HEK293 (cell line): ENCODE data around the gene DPH2.

Experiments
- CTCF ChIP-seq: fragments of 450-650 bp; formaldehyde crosslinking; IDR thresholded peaks from 2 replicates; pipeline ENCODE4 v1.5.1; 2016; ENCODE audit warnings: missing biosample characterization, missing genetic modification characterization
- KLF10 ChIP-seq: fragments of 450-650 bp; IDR thresholded peaks from 2 replicates; pipeline ENCODE4 v1.5.1; 2018; ENCODE audit warnings: missing biosample characterization, mild to moderate bottlenecking, missing genetic modification characterization
- PRDM1 ChIP-seq: fragments of 450-650 bp; formaldehyde crosslinking; IDR thresholded peaks from 2 replicates; pipeline ENCODE4; 2016; ENCODE audit warnings: missing biosample characterization, missing genetic modification characterization
- SALL2 ChIP-seq: fragments of 450-650 bp; formaldehyde crosslinking; IDR thresholded peaks from 2 replicates; pipeline ENCODE4 v1.5.0; 2017; ENCODE audit warnings: missing biosample characterization, mild to moderate bottlenecking, missing genetic modification characterization, borderline replicate concordance
- ZNF211 ChIP-seq: fragments of 450-650 bp; formaldehyde crosslinking; IDR thresholded peaks from 2 replicates; pipeline ENCODE4 v1.5.1; 2016; ENCODE audit warnings: low read depth, missing biosample characterization, missing genetic modification characterization
- ZNF423 ChIP-seq: fragments of 450-650 bp; formaldehyde crosslinking; IDR thresholded peaks from 2 replicates; pipeline ENCODE4 v1.5.1; 2016; ENCODE audit warnings: missing biosample characterization, missing genetic modification characterization
- ZNF521 ChIP-seq: fragments of 450-650 bp; formaldehyde crosslinking; IDR thresholded peaks from 2 replicates; pipeline ENCODE4 v1.5.1; 2017; ENCODE audit warnings: missing biosample characterization, mild to moderate bottlenecking, missing genetic modification characterization
- ZNF561 ChIP-seq: fragments of 450-650 bp; IDR thresholded peaks from 2 replicates; pipeline ENCODE4 v1.5.1; 2018; ENCODE audit warnings: missing biosample characterization, missing genetic modification characterization, borderline replicate concordance
- ZNF664 ChIP-seq: fragments of 450-650 bp; formaldehyde crosslinking; IDR thresholded peaks from 2 replicates; pipeline ENCODE4 v1.5.1; 2016; ENCODE audit warnings: missing biosample characterization, missing genetic modification characterization
- TF ChIP-seq, protein P1 (sequence below): fragments of 450-650 bp; formaldehyde crosslinking; IDR thresholded peaks from 2 replicates; pipeline ENCODE4 v1.5.1; 2016; ENCODE audit warnings: missing biosample characterization, missing genetic modification characterization

GRCh38 chr1:44000122-44000665 is 30.4 kb downstream of the DPH2 start:
- TF ChIP-seq ZNF521 (no peak), ZNF561 (no peak), ZNF423 (no peak), ZNF211 (no peak), SALL2 (tag by site-specific recombination) (no peak), ZNF664 (tag by site-specific recombination) (no peak), PRDM1 (tag by site-specific recombination) (no peak), CTCF (no peak), KLF10 (tag by site-specific recombination) (no peak)
- TF ChIP-seq, protein P1, sequence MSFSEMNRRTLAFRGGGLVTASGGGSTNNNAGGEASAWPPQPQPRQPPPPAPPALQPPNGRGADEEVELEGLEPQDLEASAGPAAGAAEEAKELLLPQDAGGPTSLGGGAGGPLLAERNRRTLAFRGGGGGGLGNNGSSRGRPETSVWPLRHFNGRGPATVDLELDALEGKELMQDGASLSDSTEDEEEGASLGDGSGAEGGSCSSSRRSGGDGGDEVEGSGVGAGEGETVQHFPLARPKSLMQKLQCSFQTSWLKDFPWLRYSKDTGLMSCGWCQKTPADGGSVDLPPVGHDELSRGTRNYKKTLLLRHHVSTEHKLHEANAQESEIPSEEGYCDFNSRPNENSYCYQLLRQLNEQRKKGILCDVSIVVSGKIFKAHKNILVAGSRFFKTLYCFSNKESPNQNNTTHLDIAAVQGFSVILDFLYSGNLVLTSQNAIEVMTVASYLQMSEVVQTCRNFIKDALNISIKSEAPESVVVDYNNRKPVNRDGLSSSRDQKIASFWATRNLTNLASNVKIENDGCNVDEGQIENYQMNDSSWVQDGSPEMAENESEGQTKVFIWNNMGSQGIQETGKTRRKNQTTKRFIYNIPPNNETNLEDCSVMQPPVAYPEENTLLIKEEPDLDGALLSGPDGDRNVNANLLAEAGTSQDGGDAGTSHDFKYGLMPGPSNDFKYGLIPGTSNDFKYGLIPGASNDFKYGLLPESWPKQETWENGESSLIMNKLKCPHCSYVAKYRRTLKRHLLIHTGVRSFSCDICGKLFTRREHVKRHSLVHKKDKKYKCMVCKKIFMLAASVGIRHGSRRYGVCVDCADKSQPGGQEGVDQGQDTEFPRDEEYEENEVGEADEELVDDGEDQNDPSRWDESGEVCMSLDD (tag by site-specific recombination): no peak
